ENCODE data around the gene SAP30BP. TPM values are rescaled to one million over a fixed set of nuclear protein-coding genes. Genes with fewer than 3 reads are reported as not detected.

SAP30BP gene
- total RNA-seq, 4 donors from 2014 or later, result 54.0 to 85.1 (median 74.1) TPM

GRCh38 chr17:75638893-75639292 lies 28.2 kb upstream of the SAP30BP start:
- 92 to 93% methylated on average over 5 to 13 of the region's 13 CpGs for WGBS, 2 donors
- TF ChIP-seq, protein P1, sequence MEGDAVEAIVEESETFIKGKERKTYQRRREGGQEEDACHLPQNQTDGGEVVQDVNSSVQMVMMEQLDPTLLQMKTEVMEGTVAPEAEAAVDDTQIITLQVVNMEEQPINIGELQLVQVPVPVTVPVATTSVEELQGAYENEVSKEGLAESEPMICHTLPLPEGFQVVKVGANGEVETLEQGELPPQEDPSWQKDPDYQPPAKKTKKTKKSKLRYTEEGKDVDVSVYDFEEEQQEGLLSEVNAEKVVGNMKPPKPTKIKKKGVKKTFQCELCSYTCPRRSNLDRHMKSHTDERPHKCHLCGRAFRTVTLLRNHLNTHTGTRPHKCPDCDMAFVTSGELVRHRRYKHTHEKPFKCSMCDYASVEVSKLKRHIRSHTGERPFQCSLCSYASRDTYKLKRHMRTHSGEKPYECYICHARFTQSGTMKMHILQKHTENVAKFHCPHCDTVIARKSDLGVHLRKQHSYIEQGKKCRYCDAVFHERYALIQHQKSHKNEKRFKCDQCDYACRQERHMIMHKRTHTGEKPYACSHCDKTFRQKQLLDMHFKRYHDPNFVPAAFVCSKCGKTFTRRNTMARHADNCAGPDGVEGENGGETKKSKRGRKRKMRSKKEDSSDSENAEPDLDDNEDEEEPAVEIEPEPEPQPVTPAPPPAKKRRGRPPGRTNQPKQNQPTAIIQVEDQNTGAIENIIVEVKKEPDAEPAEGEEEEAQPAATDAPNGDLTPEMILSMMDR (IDR thresholded peaks at IDR 0.05), result no peak
- no peak for TF ChIP-seq POLR2A (IDR thresholded peaks at IDR 0.05)
- intact Hi-C loops (cut with DNase I; ENCODE audit: low total_unique reads), result no loop called here
- no peak for DNase-seq (ENCODE audit: low spot score in 2 of 2)
- no peak overlapping the region for H3K4me3 ChIP-seq (ENCODE audit: low read depth, poor library complexity, severe bottlenecking)

DNA sequence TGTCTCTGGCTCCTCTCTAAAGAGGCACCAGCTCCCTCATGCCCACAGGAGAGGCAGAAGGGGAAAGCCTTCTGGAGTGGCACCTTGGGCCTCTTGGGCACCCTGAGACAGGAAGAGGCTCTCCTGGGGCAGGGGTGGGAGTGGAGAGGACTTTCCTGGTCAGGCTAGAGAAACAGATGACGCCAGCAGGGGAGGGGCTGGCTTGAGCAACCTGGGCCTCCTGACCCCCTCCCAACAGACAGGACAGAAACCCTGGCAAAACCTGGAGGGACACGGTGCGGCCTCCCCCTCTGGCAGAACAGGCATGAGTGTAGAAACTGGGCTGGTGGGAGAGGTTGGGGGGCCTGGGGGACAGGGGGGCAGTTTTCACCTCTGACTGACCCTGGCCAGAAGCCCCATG lies 27.8 kb upstream of the SAP30BP start:
- DNase-seq (ENCODE audit: low spot score in 2 of 2), result no peak
- no peak overlapping the region for H3K4me3 ChIP-seq (ENCODE audit: low read depth, poor library complexity, severe bottlenecking)
- intact Hi-C loops (cut with DNase I; ENCODE audit: low total_unique reads), result no loop called here
- WGBS, 2 donors, result 64 to 96% methylated on average over 3 of the region's 3 CpGs
- TF ChIP-seq, protein P1 (IDR thresholded peaks at IDR 0.05), result no peak
- no peak for TF ChIP-seq POLR2A (IDR thresholded peaks at IDR 0.05)

- no peak overlapping the region for H3K4me3 ChIP-seq (ENCODE audit: low read depth, poor library complexity, severe bottlenecking)
- 62 to 71% methylated on average over 29 to 30 of the region's 30 CpGs for WGBS, 2 donors
- TF ChIP-seq, protein P1 (IDR thresholded peaks at IDR 0.05), result no peak
- TF ChIP-seq POLR2A (IDR thresholded peaks at IDR 0.05), result no peak
- no peak for DNase-seq (ENCODE audit: low spot score in 2 of 2)
- intact Hi-C loops (cut with DNase I; ENCODE audit: low total_unique reads), result no loop called here
These were observed 27.2 kb upstream of the SAP30BP start for GRCh38 chr17:75639771-75640555.

GRCh38 chr17:75640556-75641119 lies 26.5 kb upstream of the SAP30BP start:
- DNase-seq (ENCODE audit: low spot score in 2 of 2), result no peak

GRCh38 chr17:75641343-75641742 lies 25.8 kb upstream of the SAP30BP start:
- intact Hi-C loops (cut with DNase I; ENCODE audit: low total_unique reads), result no loop called here
- TF ChIP-seq, protein P1 (IDR thresholded peaks at IDR 0.05), result no peak
- no peak for TF ChIP-seq POLR2A (IDR thresholded peaks at IDR 0.05)
- H3K4me3 ChIP-seq (ENCODE audit: low read depth, poor library complexity, severe bottlenecking), result no peak overlapping the region
- 73 to 85% methylated on average over 9 of the region's 9 CpGs for WGBS, 2 donors
- DNase-seq (ENCODE audit: low spot score in 2 of 2), result no peak

More at GRCh38 chr17:75640556-75641119, 26.5 kb upstream of the SAP30BP start:
- WGBS, 2 donors, result 87 to 92% methylated on average over 13 of the region's 13 CpGs
- TF ChIP-seq, protein P1 (IDR thresholded peaks at IDR 0.05), result no peak
- TF ChIP-seq POLR2A (IDR thresholded peaks at IDR 0.05), result no peak
- intact Hi-C loops (cut with DNase I; ENCODE audit: low total_unique reads), result no loop called here
- H3K4me3 ChIP-seq (ENCODE audit: low read depth, poor library complexity, severe bottlenecking), result no peak overlapping the region

All from lower leg skin (tissue), 4 donors.